Endothelial cell of umbilical vein (primary cell): ENCODE results near the gene AGBL5. TPM values are rescaled to one million over a fixed set of nuclear protein-coding genes. Genes with fewer than 3 reads are reported as not detected.

ENCODE experiments used
- BruUV-seq: library from RNA; stranded (reverse); fragments of 400-500 nt; replicated peaks from 2 replicates; lab custom pipeline; 2021; lab: Mats Ljungman, UMichigan
- CTCF ChIA-PET: fragments of 300-600, 350-600 bp; sonication (Branson Sonifier 250); formaldehyde crosslinking; loops from one replicate; lab custom pipeline; 2021; ENCODE audit warnings: antibody characterized with exemption, inconsistent platforms; lab: Charles Lee
- POLR2A ChIA-PET: fragments of 300-600, 350-600 bp; sonication (Branson Sonifier 250); formaldehyde crosslinking; loops from one replicate; lab custom pipeline; 2021; ENCODE audit warnings: antibody characterized with exemption, inconsistent platforms; lab: Charles Lee
- DNase-seq: peaks from one replicate; pipeline ENCODE4 v3.0.0-alpha.2; 2011; ENCODE audit warnings: low read depth, low spot score
- FAIRE-seq: peaks from 2 replicates; lab custom pipeline; 2011; peaks lifted over from hg19 to GRCh38; lab: Jason Lieb, UNC
- H2AFZ ChIP-seq: 2 replicates; pipeline ENCODE4 v1.6.0; 2012; ENCODE audit warnings: low read depth, low read length, control low read depth, inconsistent platforms
- H3K27ac ChIP-seq: 2 replicates; pipeline ENCODE4 v1.5.1; 2011; ENCODE audit warnings: low read depth, mild to moderate bottlenecking, control low read depth, low read length, moderate library complexity; ENCODE audit not compliant: insufficient read depth
- H3K27me3 ChIP-seq, 2 experiments: 2 replicates each; pipeline versions ENCODE4 v1.6.0 to v1.6.1; 2011; ENCODE audit warnings: low read length in 2 of 2, mixed read lengths in 1 of 2; ENCODE audit not compliant: control insufficient read depth in 2 of 2, insufficient read depth in 2 of 2
- H3K36me3 ChIP-seq, 2 experiments: 2 replicates in 1 of 2; 3 replicates in 1 of 2; pipeline ENCODE4 v1.5.1; 2011; ENCODE audit warnings: low read length in 2 of 2, mild to moderate bottlenecking in 1 of 2, moderate library complexity in 1 of 2; ENCODE audit not compliant: control insufficient read depth in 2 of 2, insufficient read depth in 2 of 2; ENCODE audit errors: extremely low read depth in 1 of 2
- H3K4me1 ChIP-seq: 3 replicates; pipeline ENCODE4 v1.5.1; 2011; ENCODE audit warnings: mild to moderate bottlenecking, low read length; ENCODE audit not compliant: control insufficient read depth, insufficient read depth; ENCODE audit errors: extremely low read depth
- H3K4me2 ChIP-seq: 2 replicates; pipeline ENCODE4 v1.6.1; 2011; ENCODE audit warnings: low read length, control low read depth, mixed read lengths; ENCODE audit not compliant: insufficient read depth
- H3K4me3 ChIP-seq, 3 experiments: fragments of 200-600 bp in 1 of 3; sonication (generic), shearing (Covaris generic) in 1 of 3; replicated peaks in 1 of 3; 2 replicates each; pipeline ENCODE4 v1.5.1; 2011 to 2016; ENCODE audit warnings: control low read depth in 3 of 3, low read length in 3 of 3, mild to moderate bottlenecking in 2 of 3, inconsistent platforms in 1 of 3, low read depth in 1 of 3, moderate library complexity in 1 of 3; ENCODE audit not compliant: insufficient read depth in 1 of 3
- H3K79me2 ChIP-seq: 2 replicates; pipeline ENCODE4 v1.6.0; 2012; ENCODE audit warnings: low read length, inconsistent platforms; ENCODE audit not compliant: control insufficient read depth, insufficient read depth
- H3K9ac ChIP-seq: replicated peaks from 2 replicates; pipeline ENCODE3; 2011; ENCODE audit warnings: low read length, control low read depth; ENCODE audit not compliant: insufficient read depth; ENCODE audit errors: extremely low read depth
- H3K9me1 ChIP-seq: replicated peaks from 3 replicates; pipeline ENCODE4 v1.6.0; 2011; ENCODE audit warnings: mild to moderate bottlenecking, low read length; ENCODE audit not compliant: control insufficient read depth, insufficient read depth; ENCODE audit errors: extremely low read depth
- H3K9me3 ChIP-seq: replicated peaks from 2 replicates; pipeline ENCODE4 v1.5.1; 2012; ENCODE audit warnings: low read length, inconsistent platforms; ENCODE audit not compliant: control insufficient read depth, insufficient read depth
- H4K20me1 ChIP-seq: replicated peaks from 2 replicates; pipeline ENCODE3; 2011; ENCODE audit warnings: mild to moderate bottlenecking, low read length; ENCODE audit not compliant: control insufficient read depth, insufficient read depth; ENCODE audit errors: extremely low read depth
- EZH2 ChIP-seq: IDR thresholded peaks from 2 replicates; pipeline ENCODE4 v1.6.1; 2012; ENCODE audit warnings: borderline replicate concordance, low read depth, mild to moderate bottlenecking, moderate library complexity, low read length, inconsistent platforms; ENCODE audit not compliant: severe bottlenecking
- FOS ChIP-seq: IDR thresholded peaks from 2 replicates; pipeline ENCODE4 v1.6.1; 2011; ENCODE audit warnings: mild to moderate bottlenecking, low read length, moderate library complexity, borderline replicate concordance; ENCODE audit not compliant: insufficient read depth
- GATA2 ChIP-seq: IDR thresholded peaks from 2 replicates; pipeline ENCODE4 v1.7.0; 2011; ENCODE audit warnings: low read depth, mild to moderate bottlenecking, moderate library complexity, mixed read lengths, low read length; ENCODE audit not compliant: insufficient read length, insufficient read depth
- JUN ChIP-seq: IDR thresholded peaks from 2 replicates; pipeline ENCODE4 v1.6.1; 2011; ENCODE audit warnings: borderline replicate concordance, low read depth; ENCODE audit not compliant: insufficient read length, insufficient read depth
- MYC ChIP-seq: IDR thresholded peaks from one replicate; pipeline ENCODE4 v1.6.1; 2011; ENCODE audit warnings: mild to moderate bottlenecking, low read depth, low read length
- POLR2A ChIP-seq: IDR thresholded peaks from 2 replicates; pipeline ENCODE4 v1.6.1; 2012; ENCODE audit warnings: low read depth, mild to moderate bottlenecking, control low read depth, low read length
- POLR2AphosphoS5 ChIP-seq: IDR thresholded peaks from 2 replicates; pipeline ENCODE4 v1.6.1; 2012; ENCODE audit warnings: low read depth, mild to moderate bottlenecking, control low read depth, low read length, moderate library complexity; ENCODE audit not compliant: insufficient read depth
- dilution Hi-C: fragments of 300-500 bp; cut with MboI; formaldehyde crosslinking; loops from one replicate; pipeline ENCODE4 v1.15.0; 2019; ENCODE audit warnings: low sequenced_read_pairs; ENCODE audit not compliant: extremely low pct_ligation_motif_present
- intact Hi-C: fragments of 100-400 bp; cut with micrococcal nuclease; formaldehyde crosslinking; loops from one replicate; pipeline ENCODE4 v1.10.0; 2022
- polyA plus RNA-seq, 4 experiments: library from polyadenylated mRNA; depleted of rRNA in 3 of 4; stranded (reverse) in 3 of 4; unstranded in 1 of 4; fragments of >200 nt; gene quantifications; 2 replicates each; pipeline versions ENCODE4 v1.2.1 to v1.2.3, GENCODE V29; 2011 to 2012; ENCODE audit warnings: missing spikeins in 1 of 4
- total RNA-seq: library from RNA; stranded (reverse); gene quantifications from 2 replicates; pipeline ENCODE4 v1.2.3, GENCODE V29; 2021
- TF ChIP-seq, protein P1 (sequence below): IDR thresholded peaks from 2 replicates; pipeline ENCODE4 v1.6.1; 2011; ENCODE audit not compliant: insufficient read depth, insufficient read length
- TF ChIP-seq, protein P2 (sequence below), 2 donors: IDR thresholded peaks; 1 replicate in 1 of 2; 2 replicates in 1 of 2; pipeline ENCODE4 v1.5.1; 2011; ENCODE audit warnings: low read length in 2 of 2, mild to moderate bottlenecking in 2 of 2, moderate library complexity in 2 of 2, control low read depth in 1 of 2, inconsistent platforms in 1 of 2, low read depth in 1 of 2; ENCODE audit not compliant: insufficient read depth in 1 of 2; ENCODE audit errors: extremely low read depth in 1 of 2

Gene AGBL5
- total and polyA plus RNA-seq, 2 donors (not counting 3 experiments of a cell fraction or from before 2014, with no cell fraction given), result 28.2 to 41.9 TPM

DNA sequence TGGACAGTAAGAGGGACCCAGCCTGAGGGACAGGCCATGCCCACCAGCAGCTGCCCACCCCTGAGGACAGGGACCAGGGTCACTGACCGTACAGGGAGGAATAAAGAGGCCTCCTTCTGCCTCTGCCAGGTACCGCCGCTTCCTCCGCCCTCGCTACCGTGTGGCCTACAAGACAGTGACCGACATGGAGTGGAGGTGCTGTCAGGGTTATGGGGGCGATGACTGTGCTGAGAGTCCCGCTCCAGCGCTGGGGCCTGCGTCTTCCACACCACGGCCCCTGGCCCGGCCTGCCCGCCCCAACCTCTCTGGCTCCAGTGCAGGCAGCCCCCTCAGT, 29.1 kb downstream of the AGBL5 start:
- Histone ChIP-seq H3K4me1 (peaks cover 8% of the 10 kb centered on the region), H3K9me3 (no peaks in the 10 kb centered on the region)

More for the DNA sequence above, 29.1 kb downstream of the AGBL5 start:
- no peak overlapping the region for H3K4me2 ChIP-seq
- BruUV-seq, result no TSS peak
- no peaks in the 10 kb centered on the region for H3K36me3 ChIP-seq
- H3K9ac ChIP-seq, result no peak overlapping the region
- no peak for TF ChIP-seq JUN
- TF ChIP-seq, protein P1, sequence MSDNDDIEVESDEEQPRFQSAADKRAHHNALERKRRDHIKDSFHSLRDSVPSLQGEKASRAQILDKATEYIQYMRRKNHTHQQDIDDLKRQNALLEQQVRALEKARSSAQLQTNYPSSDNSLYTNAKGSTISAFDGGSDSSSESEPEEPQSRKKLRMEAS, result no peak
- TF ChIP-seq POLR2AphosphoS5, result no peak
- no peak for TF ChIP-seq EZH2
- no peak for TF ChIP-seq GATA2
- TF ChIP-seq MYC, result no peak
- TF ChIP-seq FOS, result no peak
- TF ChIP-seq, protein P2, sequence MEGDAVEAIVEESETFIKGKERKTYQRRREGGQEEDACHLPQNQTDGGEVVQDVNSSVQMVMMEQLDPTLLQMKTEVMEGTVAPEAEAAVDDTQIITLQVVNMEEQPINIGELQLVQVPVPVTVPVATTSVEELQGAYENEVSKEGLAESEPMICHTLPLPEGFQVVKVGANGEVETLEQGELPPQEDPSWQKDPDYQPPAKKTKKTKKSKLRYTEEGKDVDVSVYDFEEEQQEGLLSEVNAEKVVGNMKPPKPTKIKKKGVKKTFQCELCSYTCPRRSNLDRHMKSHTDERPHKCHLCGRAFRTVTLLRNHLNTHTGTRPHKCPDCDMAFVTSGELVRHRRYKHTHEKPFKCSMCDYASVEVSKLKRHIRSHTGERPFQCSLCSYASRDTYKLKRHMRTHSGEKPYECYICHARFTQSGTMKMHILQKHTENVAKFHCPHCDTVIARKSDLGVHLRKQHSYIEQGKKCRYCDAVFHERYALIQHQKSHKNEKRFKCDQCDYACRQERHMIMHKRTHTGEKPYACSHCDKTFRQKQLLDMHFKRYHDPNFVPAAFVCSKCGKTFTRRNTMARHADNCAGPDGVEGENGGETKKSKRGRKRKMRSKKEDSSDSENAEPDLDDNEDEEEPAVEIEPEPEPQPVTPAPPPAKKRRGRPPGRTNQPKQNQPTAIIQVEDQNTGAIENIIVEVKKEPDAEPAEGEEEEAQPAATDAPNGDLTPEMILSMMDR (IDR thresholded peaks at IDR 0.05; ENCODE audit: extremely low read depth in 1 of 2, insufficient read depth in 1 of 2, low read depth in 1 of 2, low read length in 2 of 2), result no peak
- no peak for TF ChIP-seq POLR2A
- no peaks in the 10 kb centered on the region for H3K79me2 ChIP-seq
- no peak for DNase-seq
- dilution Hi-C loops, result no loop called here
- FAIRE-seq, result no peak
- no peak overlapping the region for H3K27ac ChIP-seq
- intact Hi-C loops, result no loop called here
- H3K4me3 ChIP-seq, result no peak overlapping the region
- POLR2A ChIA-PET, result interaction anchor here (0.6 kb wide), 1 partner anchor 17 kb away, joined by 4 read pairs; no protein-coding TSS in a partner anchor
- H3K9me1 ChIP-seq, result no peaks in the 10 kb centered on the region
- H4K20me1 ChIP-seq, result no peaks in the 10 kb centered on the region
- peak overlapping the region; percentile 16 for H2AFZ ChIP-seq
- CTCF ChIA-PET, result interaction anchor here (0.7 to 2.0 kb wide), 10 partner anchors 8 to 276 kb away, joined by 3 to 20 read pairs (median 6); partner anchors contain the start of genes AGBL5, GTF3C2 and OST4
- H3K27me3 ChIP-seq, result no peaks in the 10 kb centered on the region
